HPDE6-E6E7 (cell line): Measurements from ENCODE around the gene HERC6.
"Not testable (repeated sequence)": the region's sequence is repeated elsewhere in the genome, so short reads cannot be mapped to it uniquely, and the experiment has no call there.

Experiments used
- DNase-seq: peaks from one replicate; pipeline ENCODE4 v3.0.0; 2011; ENCODE audit warnings: missing footprints; ENCODE audit errors: extremely low spot score

Gene HERC6

DNA sequence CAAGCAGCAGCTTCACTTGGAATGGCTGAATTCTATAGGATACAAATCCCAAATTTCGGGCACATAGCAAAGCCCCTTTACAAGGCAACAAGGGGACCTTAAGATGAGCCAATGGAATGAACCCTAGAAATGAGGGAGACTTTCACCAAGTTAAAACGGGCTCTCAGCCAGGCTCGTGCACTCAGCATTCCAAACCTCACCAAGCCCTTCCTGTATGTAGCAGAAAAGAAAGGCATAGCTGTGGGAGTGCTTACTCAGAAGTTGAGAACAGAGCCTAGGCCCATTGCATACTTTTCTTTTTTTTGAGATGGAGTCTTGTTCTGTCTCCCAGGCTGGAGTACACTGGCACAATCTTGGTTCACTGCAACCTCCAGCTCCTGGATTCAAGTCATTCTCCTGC, 67.5 kb downstream of the HERC6 start:
- DNase-seq = no peak

DNA sequence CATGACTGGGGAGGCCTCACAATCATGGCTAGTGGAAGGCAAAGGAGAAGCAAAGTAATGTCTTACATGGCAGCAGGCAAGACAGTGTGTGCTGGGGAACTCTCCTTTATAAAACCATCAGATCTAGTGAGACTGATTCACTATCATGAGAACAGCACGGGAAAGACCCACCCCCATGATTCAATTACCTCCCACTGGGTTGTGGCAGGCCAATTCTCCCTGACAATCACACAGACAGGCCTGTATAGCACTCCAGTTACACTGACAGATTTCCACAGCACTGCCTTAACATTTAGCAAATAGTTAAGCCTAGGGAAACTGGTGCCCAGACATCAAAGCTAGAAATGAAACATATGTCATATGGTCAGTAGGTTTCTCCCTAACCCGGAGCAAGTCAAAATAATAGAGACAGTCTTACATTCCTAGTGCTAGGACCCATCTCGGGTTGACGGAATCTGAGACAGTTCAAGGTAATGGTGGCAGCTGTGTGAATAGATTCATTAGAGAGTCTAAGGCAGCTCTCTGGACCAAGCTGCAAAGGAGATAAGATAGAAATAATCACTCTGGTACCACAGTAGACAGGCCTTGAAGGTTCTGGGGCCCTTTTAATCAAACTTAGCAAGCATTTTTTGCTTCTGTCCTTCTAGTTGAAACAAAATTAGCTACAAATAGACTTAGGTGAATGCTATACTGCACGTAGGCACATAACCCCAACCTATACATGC, 68.9 kb downstream of the HERC6 start:
- DNase-seq = no peak

DNA sequence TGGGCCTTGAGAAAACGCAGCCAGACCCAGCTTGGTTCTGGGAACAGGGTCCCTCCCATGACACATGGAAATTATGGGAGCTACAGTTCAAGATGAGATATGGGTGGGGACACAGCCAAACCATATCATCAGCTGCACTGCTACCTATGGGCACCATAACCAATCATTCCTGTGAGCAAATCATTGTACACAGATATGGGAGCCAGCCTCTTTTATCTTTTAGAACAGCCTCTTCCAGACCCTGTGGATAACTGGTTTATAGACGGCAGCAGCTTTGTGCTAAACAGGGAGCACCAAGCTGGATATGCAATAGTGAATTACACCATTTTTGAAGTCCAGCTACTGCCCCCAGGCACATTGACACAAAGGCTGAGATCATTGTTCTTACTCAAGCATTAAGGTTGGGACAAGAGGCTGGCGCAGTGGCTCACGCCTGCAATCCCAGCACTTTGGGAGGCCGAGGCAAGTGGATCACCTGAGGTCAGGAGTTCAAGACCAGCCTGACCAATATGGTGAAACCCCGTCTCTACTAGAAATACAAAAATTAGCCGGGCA, 69.6 kb downstream of the HERC6 start:
- not testable (repeated sequence) for DNase-seq

DNA sequence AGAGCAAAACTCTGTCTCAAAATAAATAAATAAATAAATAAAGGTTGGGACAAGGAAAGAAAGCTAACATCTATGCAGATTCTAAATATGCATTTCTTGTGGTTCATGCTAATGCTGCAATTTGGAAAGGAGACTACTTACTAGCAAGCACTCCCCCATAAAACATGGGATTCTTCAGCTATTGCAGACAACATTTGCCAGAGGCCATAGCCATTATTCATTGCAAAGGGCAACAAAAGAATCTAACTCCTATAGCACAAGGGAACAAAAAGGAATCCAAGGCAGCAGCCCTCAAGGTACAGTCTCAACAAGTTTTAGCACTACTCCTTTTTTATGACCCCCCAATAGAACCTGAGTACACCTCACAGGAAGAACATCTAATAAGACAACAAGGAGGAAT, 70.2 kb downstream of the HERC6 start:
- DNase-seq = no peak

DNA sequence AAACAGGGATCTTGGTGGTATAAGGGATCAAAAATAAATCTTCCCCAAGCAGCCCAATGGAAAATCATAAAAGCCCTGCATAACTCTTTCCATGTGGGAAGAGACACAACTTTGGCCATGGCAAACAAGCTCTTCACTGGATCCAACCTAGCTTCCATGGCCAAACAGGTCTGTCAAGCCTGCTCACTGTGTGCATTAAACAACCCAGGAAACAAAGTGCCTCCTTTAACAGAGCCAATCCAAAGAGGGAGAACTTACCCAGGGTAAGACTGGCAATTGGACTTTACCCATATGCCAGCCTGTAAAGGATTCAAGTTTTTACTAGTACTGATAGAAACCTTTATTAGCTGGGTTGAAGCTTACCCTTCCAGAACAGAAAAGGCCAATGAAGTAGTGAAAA, 70.6 kb downstream of the HERC6 start:
- no peak for DNase-seq

DNA sequence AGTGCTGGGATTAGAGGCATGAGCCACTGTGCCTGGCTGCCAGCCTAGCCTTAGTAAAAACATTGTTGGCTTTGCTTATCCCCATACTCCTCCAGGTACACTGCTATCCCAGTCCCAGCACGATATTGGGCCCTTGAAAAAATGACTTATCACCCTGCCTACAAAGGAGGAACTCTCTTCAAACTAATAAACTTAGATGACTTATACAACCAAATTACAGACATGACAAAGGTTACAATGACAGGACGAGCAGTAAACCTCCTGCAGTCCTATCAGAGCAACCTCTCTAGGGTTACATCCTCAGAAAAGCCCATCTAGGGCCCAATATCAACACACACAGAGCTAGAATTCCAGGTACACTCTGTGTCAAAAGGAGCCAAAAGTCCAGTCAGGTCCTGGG, 72.6 kb downstream of the HERC6 start:
- no peak for DNase-seq

DNA sequence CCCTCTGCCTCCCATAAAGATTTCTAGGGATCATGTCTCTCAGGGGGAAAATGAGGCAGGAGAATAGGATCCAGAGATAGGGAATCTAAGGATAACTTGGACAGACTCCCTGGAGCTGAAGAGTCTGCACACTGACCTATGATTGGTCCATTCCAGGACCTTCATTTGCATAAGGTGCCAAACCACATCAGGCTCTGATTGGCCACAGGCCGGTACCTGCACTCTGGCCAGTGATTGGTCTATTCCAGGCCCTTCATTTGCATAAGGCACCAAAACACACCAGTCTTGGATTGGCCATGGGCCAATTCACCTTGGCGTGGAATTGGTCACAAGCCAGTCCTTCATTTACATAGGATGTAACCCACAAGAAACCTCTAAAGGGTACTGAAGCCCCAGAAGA, 74.3 kb downstream of the HERC6 start:
- DNase-seq = no peak

DNA sequence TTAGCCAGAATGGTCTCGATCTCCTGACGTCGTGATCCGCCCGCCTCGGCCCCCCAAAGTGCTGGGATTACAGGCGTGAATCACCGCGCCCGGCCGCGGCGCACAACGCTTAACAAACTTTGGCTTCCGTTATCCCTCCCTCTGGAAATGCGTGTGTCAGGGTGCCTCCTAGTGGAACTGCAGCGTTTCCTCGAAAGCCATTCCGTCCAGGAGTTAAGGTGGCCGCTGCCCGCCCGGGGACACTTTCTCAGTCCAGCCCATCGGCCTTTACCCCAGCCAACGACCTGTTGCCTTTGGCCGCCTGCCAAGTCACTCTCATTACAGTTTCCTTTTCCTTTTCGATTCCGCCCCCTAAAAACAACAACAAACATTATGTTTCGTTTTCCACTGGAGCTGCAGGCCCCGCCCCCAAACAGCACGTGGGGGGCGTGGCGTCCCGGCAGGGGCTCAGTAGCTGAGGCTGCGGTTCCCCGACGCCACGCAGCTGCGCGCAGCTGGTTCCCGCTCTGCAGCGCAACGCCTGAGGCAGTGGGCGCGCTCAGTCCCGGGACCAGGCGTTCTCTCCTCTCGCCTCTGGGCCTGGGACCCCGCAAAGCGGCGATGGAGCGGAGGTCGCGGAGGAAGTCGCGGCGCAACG, 78.1 kb downstream of the HERC6 start, which contains the start of gene HERC5:
HERC5 (plus strand) TSS at position 450 of the 637 bp plus-strand sequence; CDS start at position 601, 151 bp downstream.
- peak; percentile 95 for DNase-seq

DNA sequence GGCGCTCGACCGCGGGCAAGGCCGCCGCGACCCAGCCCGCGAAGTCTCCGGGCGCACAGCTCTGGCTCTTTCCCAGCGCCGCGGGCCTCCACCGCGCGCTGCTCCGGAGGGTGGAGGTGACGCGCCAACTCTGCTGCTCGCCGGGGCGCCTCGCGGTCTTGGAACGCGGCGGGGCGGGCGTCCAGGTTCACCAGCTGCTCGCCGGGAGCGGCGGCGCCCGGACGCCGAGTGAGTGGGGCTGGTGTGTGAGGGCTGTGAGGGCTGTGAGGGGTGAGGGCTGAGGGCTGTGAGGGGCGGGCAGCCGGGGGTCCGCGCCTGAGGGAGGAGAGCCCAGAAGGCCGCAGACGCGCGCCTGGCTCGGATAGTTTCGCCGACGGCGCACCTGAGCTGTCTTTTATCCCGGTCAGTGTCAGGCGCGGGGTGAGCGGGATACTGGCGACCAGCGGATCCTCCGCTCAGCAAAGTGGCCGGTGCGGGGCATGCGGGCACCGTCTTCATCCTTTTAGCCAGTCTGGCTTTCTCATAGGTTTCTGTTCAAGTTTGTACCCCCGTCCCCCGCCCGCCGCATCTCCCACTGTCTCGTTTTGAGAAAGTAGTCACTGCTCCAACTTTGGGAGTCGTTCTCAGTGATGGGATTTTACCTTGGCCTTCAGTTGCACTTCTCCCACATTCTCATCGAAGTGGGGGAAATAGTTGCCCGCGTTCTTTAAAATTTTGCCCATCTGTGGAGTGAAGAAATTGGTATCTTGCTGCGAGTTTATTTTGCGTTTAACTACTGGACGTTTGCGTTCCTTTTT, 78.9 kb downstream of the HERC6 start:
- DNase-seq = peak; percentile 14

DNA sequence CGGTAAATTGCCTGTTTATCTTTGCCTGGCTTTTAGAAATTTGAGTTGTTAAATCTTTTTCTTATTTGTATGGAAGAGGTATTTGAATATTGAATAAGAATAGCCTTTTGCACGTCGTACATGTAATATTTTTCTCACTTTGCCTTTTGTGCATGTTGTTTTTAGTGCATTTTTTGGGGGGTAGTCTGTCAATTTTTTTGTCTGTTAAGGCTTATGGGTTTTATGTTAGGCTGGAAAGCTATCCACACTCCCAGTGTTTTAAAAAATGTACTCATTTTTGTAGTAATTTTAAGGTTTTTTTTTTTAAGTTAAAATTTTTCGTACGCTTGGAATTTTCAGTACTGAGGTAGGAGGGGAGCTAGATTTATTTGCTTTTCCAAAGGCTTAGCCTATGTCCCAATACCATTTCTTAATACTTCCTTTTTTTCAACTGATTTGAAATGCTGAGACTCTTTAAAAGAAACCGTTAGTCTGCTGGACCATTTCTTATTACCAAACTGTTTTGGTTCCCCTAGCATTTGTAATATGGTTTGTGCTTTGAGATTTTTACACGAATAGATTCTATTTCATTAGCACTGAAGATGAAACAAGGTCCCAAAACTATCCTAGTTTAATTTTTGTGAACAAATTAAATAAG, 79.6 kb downstream of the HERC6 start:
- DNase-seq = no peak

DNA sequence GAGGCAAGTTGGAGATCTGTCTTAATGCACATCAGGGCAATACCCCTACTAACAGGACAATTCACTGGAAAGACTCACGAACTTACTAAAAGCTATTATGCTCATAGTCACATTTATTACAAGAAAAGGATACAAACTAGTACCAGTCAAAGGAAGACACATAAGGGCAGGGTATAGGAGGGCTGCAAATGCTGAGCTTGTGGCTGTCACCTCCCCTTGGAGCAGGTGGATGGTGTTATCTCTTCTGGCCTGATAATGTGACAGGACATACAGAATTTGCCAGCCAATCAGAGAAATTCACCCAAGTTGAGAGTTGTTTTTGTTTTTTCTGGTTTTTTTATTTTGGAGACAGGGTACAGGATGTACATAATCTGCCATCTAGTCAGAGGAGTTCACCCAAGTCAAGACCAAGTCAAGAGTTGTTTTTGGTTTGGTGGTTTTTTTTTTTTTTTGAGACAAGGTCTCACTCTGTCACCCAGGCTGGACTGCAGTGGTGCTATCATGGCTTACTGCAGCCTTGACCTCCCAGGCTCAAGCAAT, 87.1 kb downstream of the HERC6 start:
- DNase-seq = no peak

DNA sequence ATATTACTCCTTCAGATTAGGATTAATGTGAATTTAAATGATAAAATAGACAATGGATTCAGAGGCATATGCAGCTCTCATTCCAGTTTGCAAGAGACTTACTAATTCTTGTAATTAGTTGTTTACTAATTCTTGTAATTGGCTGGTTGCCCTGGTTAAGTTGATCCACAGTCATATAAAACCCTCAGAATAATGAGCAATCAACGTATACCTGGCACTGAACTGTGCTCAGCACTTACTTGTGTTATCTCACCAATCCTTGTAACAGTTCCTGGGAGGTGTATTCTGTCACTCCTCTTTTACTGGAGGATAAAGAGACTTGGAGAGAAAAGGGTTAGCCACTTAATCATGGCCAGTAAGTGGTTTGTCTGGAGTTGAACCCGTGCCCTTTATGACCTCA, 88.7 kb downstream of the HERC6 start:
- DNase-seq = no peak

DNA sequence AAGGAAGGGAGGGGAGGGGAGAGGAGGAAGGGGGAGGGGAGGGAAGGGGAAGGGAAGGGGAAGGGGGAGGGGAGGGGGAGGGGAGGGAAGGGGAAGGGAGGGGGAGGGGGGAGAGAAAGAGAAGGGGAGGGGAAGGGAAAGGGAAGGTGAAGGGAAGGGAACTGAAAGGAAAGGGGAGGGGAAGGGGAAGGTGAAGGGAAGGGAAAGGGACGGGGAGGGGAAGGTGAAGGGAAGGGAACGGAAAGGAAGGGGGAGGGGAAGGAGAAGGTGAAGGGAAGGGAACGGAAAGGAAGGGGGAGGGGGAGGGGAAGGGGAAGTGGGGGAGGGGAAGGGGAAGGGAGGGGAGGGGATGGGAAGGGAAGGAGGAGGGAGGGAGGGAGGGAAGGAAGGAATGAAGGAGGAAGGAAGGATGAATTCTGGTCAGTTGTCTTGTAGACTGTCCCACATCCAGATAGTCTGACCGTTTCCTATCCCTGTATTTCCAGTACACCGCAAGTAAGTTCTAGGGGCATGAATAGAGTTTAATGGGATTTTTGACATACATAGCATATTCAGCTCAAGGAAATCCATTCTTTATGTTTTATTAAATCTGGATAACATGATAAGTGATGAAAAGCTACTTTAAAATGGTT, 98.7 kb downstream of the HERC6 start:
- DNase-seq = no peak

DNA sequence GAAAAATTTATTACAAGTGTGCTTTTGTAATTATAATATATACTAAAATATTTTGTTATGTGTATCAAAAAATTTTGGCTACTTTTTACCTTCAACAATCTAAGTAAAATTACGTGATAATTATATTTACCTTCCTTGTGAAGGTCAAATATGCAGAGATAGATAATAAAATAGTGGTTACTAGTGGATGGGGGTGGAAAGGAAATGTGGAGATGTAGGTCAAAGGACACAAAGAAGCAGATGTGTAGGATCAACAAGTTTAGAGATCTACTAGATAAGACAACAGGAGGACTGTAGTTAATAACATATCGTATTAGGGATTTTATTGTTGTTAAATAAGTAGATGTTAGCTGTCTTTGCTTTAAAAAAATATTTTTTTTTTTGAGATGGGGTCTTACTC, 99.6 kb downstream of the HERC6 start:
- no peak for DNase-seq

DNA sequence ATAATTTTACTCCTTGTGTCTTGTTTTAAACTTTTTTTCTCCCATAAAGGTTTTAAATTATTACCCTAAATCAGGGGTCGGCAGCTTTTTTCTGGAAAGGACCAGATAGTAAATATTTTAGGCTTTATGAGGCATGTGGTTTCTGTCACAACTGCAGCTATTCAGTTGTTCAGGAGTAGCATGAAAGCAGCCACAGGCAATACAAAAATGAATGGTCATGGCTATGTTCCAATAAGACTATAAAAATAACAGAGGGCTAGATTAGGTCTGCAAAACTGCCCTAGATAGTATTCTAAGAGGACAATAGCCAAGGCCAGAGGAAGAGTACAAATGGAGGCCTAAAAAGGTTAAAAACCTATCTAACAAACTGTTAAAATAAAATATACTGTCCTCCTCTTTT, 102.9 kb downstream of the HERC6 start:
- DNase-seq = no peak

DNA sequence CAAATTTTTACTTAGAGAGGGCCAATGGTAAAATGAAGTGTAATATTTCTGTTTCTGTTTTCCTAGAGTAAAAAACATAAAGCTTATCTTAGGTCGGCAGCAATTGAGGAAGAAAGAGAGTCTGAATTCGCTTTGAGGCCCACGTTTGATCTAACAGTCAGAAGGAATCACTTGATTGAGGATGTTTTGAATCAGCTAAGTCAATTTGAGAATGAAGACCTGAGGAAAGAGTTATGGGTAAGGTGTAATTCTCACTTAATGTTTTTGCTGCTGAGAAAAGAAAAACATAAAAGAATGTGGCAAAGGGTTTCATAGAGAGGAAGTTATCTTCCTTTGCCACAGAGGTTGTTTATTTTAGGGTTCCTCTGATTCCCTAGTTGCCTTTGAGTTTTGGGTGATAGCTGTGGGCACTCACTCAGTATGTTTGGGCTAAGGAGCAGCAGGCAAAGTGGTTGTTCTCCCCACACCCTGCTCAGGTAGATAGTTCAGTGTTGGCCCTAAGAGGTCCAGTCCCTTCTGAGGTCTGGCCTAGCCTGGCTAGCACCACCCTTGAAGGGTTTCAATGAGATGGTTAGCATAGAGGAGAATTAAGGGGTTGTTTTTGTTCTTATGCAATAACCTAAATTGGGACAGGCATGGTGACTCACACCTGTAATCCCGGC, 110.6 kb downstream of the HERC6 start:
- no peak for DNase-seq
